ENCODE measurements around the gene KRT85.

DNA sequence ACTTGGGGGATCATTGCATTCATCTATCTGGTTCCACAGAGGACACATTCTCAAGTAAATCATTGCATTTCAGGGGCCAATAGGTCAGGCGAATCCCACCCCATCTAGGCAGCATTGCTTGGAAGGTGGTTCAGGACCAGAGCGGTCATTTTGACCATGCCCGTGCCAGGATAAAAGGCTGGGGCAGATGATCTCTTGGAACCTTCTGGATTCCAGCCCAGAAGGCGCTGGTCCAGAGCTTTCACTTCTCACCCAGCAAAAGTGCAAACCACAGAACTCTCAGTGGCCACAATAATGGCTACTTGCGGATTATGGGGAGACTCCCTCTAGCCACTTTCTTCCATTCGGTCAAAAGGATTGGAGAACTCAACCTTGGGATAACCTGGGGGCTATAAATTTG, 595 bp upstream of the KRT85 start:
- TF ChIP-seq, protein P1, sequence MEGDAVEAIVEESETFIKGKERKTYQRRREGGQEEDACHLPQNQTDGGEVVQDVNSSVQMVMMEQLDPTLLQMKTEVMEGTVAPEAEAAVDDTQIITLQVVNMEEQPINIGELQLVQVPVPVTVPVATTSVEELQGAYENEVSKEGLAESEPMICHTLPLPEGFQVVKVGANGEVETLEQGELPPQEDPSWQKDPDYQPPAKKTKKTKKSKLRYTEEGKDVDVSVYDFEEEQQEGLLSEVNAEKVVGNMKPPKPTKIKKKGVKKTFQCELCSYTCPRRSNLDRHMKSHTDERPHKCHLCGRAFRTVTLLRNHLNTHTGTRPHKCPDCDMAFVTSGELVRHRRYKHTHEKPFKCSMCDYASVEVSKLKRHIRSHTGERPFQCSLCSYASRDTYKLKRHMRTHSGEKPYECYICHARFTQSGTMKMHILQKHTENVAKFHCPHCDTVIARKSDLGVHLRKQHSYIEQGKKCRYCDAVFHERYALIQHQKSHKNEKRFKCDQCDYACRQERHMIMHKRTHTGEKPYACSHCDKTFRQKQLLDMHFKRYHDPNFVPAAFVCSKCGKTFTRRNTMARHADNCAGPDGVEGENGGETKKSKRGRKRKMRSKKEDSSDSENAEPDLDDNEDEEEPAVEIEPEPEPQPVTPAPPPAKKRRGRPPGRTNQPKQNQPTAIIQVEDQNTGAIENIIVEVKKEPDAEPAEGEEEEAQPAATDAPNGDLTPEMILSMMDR (IDR thresholded peaks at IDR 0.05; ENCODE audit: low read length), result no peak
- no peak for TF ChIP-seq EZH2 (IDR thresholded peaks at IDR 0.05; ENCODE audit: borderline replicate concordance, low read length)

Data from OCI-LY1 (cell line).